GM19238 (cell line): Measurements from ENCODE around the gene ZDHHC17.

Experiments used
- DNase-seq: peaks from one replicate; pipeline ENCODE4 v3.0.0; 2011; ENCODE audit warnings: low spot score; ENCODE audit not compliant: insufficient read length

Gene ZDHHC17

GRCh38 chr12:76878099-76878898 is 114.4 kb downstream of the ZDHHC17 start:
- peak; percentile 35 for DNase-seq

DNA sequence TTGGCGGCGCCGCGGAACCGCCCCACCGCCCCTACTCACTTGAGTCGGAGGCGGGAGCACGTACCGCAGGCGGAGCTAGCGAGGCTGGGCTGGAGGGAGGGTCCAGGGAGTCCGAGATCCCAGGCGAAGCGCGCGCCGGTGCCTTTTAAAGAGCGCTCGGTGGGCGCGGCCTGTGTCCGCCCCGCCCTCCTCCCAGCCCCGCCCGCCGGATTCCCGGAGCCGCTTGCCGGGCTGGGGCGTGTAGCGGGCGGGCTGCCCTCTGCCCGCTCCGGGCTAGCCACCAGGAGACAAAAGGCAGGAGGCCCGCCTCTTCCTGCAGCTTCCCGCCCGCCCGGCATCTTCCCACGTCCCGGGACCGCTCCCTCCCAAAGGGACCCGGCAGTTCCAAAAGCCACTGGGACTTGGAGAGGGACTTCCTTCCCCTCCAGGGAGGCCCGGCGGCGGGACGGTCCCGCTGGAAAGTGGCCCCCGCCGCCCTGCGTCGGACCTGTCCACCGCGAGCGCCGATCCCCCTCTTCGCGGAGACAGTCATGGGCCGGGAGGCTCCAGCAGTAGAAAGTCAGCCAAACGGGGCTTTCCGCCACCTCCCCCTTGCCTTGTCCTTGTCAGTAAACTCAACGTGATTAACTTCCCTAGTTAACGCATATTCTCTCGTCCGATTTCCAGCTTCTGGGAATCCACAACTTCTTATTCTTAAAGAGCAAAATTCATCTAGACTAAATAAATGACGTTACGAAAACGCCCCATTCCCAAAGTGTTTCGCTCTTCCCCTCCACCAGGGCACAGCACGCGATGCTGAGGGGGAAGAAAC is 115.2 kb downstream of the ZDHHC17 start, which contains the start of gene CSRP2:
CSRP2 (minus strand) TSS at position 121 of the 811 bp plus-strand sequence. CDS start 12,759 bp downstream, outside the sequence.
- peak; percentile 65 for DNase-seq

GRCh38 chr12:76879710-76880518 is 116.0 kb downstream of the ZDHHC17 start:
- DNase-seq = no peak

GRCh38 chr12:76880519-76881023 is 116.7 kb downstream of the ZDHHC17 start:
- DNase-seq = no peak

GRCh38 chr12:76881142-76881541 is 117.2 kb downstream of the ZDHHC17 start:
- no peak for DNase-seq

GRCh38 chr12:76882367-76882766 is 118.5 kb downstream of the ZDHHC17 start:
- DNase-seq = no peak

DNA sequence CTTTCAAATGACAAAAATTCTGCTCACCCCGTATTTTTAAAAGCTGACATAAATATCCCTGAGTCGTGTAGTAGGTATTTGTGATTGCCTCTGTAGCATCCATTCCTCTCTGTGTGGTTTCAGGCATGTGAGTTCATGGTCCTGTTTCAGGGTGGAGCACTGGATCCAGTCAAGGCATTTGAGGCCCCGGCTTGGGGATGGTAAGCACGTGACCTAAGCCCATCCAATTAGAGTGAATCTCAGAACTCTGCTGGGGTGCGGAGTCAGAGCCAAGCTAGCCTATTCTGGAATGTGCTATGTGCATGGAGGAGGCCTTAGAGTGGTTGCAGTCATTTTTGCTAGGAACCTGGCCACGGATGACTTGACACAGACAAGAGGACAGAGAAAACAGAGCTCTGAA is 119.2 kb downstream of the ZDHHC17 start:
- no peak for DNase-seq

- DNase-seq = no peak
Observed at GRCh38 chr12:76883811-76884210, 119.9 kb downstream of the ZDHHC17 start.

- DNase-seq = no peak
Observed at GRCh38 chr12:76888775-76889174, 124.9 kb downstream of the ZDHHC17 start.

DNA sequence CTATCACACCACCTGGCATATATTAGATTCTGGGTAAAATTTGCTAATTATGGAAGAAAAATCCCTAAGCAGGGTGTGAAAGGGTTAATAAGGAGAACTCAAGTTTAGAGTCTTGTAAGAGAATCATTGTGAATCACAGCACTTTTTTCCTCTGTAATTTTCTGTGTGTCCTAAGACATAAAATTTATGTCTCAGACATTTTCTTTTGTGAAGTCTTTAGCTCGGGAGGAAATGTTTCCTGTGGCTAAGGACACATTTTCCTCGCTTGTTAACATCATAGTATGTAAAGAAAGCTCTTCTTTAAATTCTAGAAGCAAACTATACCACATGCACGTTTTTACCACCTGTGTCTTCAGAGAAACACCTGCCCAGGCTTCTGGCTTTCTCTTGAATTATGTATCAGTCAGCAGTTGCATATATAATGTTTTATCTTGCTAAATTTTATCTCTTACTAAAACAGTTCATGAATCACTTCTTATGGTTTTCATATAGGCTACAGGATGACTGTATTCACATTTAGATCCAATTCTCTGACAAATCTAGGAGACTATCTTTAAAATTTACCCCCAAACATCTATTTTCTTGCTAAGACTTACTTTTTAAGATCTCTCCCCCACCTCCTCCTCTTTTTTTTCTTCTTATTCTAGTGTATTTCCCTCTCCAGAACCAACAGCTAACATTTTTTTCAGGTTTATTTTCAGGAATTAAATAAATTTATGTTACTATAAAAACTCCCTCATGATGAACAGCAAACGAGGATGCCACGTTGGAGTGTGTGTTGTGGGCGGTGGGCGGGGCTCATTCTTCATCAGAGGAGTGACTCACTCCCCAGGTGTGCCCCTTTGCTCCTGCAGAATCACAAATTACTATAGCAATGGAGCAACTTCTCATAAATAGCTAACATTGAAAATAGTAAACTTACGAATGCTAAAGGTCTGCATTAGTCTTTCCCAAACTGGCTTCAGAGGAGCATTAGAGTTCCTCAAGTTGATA is 126.5 kb downstream of the ZDHHC17 start:
- DNase-seq = no peak

- DNase-seq = no peak
Observed at GRCh38 chr12:76891609-76892008, 127.7 kb downstream of the ZDHHC17 start.

GRCh38 chr12:76895796-76896195 is 131.9 kb downstream of the ZDHHC17 start:
- DNase-seq = no peak

- no peak for DNase-seq
Observed at GRCh38 chr12:76896274-76896673, 132.4 kb downstream of the ZDHHC17 start.

GRCh38 chr12:76898442-76898841 is 134.5 kb downstream of the ZDHHC17 start:
- DNase-seq = no peak

- no peak for DNase-seq
Observed at GRCh38 chr12:76899522-76899921, 135.6 kb downstream of the ZDHHC17 start.

- no peak for DNase-seq
Observed at GRCh38 chr12:76901628-76902380, 137.9 kb downstream of the ZDHHC17 start.
